Measurements from ENCODE around the gene NSUN4.
"Not testable (repeated sequence)": the region's sequence is repeated elsewhere in the genome, so short reads cannot be mapped to it uniquely, and the experiment has no call there.

Gene NSUN4

DNA sequence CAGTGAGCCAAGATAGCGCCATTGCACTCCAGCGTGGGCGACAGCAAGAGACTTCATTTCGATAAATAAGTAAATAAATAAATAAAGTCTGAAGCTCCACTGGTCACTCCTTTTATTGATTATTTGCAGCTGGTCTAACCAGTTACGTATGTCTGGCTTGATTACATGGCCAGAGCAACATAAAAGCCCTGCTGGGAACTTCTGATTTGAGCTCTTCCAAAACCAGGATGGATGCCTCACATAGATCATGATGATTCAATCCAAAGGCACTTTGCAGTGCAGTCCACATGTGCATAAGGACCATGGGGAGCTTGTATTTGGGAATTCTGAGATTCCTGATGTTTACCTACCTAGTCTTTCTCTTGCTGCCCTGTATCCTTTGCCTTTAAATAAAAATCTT, 24.0 kb downstream of the NSUN4 start:
- DNase-seq (ENCODE audit: extremely low read depth in 1 of 2, low read depth in 1 of 2) = no peak

DNA sequence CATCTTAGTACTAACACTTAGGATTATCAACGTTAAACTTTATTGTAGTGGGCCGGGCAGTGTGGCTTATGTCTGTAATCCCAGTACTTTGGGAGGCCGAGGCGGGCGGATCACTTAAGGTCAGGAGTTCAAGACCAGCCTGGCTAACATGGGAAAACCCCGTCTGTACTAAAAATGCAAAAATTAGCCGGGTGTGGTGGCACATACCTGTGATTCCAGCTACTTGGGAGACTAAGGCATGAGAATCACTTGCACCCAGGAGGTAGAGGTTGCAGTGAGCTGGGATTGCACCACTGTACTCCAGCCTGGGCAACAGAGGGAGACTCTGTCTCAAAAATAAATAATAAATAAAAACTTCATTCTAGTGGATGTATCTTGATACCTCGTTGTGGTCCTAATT, 25.2 kb downstream of the NSUN4 start:
- DNase-seq (ENCODE audit: extremely low read depth in 1 of 2, low read depth in 1 of 2) = not testable (repeated sequence)

DNA sequence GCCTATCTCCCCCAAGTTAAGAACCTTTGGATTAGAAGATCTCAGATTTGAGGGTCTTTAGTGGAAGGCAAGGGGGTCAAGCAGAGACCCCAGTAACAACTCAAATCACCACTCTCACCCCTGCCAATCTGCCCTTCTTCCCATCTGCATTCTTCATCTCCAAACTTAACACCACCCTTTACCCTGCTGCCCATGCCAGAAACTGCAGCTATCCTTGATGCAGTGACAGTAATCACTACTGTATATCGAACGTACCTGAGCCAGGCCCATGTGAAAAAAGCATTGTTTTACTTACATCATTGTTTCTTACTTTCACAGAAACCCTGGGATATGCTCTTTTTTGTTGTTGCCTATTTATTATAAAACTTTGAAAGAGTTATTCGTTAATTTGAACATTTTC, 26.5 kb downstream of the NSUN4 start:
- DNase-seq (ENCODE audit: extremely low read depth in 1 of 2, low read depth in 1 of 2) = no peak

DNA sequence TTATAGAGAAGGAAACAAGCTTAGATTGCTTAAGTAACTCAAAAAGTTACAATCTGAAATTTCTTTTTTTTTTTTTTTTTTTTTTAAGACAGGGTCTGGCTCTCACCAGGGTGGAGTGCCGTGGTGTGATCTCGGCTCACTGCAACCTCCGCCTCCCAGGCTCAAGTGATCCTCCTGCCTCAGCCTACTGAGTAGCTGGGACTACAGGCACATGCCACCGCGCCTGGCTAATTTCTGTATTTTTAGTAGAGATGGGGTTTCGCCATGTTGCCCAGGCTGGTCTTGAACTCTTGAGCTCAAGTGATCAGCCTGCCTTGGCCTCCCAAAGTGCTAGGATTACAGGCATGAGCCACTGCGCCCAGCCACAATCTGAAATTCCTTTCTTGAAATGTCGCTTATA, 27.1 kb downstream of the NSUN4 start:
- DNase-seq (ENCODE audit: extremely low read depth in 1 of 2, low read depth in 1 of 2) = not testable (repeated sequence)

DNA sequence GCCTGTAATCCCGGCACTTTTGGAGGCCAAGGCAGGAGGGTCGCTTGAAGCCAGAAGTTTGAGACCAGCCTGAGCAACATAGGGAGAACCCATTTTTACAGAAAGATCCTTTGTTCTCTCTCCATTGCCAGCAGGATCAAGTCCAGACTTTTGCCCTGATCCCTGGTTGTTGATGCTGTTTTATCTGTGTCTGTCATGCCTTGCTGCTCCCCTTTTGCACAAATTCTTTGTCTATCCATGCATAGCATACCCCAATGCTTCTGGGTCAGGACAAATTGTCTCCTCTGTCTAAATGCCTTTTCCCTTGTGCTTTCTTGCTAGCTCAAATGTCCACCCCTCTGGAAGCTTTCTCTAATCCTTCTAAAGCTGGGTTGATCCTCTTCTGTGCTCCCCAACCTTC, 28.2 kb downstream of the NSUN4 start:
- DNase-seq (ENCODE audit: extremely low read depth in 1 of 2, low read depth in 1 of 2) = no peak

DNA sequence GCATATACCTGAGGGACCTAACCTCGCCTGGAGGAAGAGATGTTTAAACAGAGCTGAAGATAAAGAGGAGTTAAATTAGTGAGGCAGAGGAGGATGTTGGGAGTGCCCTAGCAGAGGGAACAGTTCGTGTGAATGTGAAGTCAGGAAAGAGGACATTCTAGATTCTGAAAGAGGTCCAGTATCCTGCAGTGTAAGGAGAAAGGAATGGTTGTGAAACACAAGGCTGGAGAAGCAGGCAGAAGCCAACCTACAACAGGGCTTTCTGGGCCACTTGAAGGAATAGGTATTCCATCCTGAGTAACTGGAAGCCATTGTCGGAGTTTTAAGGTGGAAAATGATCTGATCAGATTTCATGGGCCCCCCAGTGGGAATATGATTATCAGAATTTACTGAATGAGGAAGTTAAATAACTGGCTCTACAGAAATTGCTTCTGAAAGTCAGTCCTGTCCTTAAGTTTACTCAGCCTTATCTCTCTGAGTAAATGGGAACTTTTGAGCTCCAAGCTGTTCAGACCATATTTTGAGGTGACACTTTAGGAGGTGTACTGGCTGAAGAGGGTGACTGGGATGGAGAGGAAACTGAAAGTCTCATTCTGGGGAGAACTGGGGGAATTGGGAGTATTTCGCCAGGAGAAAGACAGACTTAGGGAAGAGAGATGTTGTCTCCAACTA, 29.1 kb downstream of the NSUN4 start:
- DNase-seq (ENCODE audit: extremely low read depth in 1 of 2, low read depth in 1 of 2) = no peak

DNA sequence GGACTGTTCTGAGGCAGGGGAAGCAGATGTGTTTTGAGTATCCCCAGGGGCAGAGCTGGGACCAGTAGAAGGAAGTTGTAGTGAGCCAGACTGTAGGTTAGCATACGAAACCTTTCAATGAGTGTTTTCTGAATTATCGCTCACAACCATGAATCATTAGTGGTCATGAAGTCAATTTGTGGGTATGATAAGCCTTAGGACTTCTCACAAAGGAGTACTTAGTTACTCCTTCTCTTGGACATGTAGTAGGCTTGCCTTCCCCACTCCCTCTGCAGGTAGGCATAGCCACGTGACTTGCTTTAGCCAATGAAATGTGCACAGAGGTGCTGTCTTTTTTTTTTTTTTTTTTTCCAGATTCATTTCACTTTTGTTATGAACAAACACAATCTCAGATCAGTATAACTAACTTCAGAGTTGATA, 29.6 kb downstream of the NSUN4 start:
- no peak for DNase-seq (ENCODE audit: extremely low read depth in 1 of 2, low read depth in 1 of 2)

DNA sequence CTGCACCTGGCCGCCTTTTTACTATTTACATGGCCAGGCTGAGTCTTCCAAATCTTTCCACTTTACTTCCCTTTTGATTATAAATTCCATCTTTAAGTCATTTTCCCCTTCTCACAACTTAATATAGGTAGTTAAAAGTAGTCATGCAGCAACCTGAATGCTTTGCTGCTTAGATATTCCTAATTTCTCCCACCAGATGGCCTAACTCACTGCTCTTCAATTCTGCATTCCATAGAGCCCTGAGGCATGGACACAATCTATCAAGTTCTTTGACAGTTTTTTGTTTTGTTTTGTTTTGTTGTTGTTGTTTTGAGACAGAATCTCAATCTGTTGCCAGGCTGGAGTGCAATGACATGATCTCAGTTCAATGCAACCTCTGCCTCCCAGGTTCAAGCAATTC, 31.8 kb downstream of the NSUN4 start:
- no peak for DNase-seq (ENCODE audit: extremely low read depth in 1 of 2, low read depth in 1 of 2)

DNA sequence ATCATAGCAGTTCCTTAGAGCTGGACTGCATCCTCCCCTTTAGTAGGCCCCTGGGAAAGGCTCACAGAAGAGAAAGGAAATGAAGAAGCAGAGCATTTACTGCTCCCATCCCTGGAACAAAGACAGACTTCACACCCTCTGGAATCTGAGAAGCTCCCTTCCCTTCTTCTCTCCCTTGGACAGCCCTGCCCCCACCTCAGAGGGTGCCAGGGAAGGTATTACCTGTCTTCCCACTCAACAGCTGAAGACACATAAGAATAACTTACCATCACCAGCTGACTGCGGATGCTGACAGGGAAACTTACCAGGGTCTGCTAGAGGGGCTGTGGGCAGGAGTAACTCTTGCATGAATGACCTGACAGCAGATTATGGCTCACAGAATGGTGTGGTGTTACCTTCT, 39.4 kb downstream of the NSUN4 start:
- no peak for DNase-seq (ENCODE audit: extremely low read depth in 1 of 2, low read depth in 1 of 2)

DNA sequence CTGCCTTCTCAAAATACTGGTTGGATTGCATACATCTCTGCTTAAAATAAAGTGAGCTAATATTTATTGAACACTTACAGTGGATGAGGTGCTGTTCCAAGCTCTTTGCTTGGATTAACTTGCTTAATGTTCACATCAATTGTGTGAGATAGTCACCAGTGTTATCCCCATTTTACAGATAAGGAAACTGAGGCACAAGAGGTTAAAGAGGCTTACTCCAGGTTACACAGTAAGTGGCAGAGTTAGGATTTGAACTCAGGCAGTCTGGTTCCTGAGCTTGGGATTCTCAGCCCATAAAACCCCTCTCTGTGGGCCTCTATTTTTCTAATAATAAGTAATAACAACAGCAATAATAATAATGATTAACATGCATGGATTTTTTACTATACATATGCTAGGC, 39.9 kb downstream of the NSUN4 start:
- DNase-seq (ENCODE audit: extremely low read depth in 1 of 2, low read depth in 1 of 2) = no peak

DNA sequence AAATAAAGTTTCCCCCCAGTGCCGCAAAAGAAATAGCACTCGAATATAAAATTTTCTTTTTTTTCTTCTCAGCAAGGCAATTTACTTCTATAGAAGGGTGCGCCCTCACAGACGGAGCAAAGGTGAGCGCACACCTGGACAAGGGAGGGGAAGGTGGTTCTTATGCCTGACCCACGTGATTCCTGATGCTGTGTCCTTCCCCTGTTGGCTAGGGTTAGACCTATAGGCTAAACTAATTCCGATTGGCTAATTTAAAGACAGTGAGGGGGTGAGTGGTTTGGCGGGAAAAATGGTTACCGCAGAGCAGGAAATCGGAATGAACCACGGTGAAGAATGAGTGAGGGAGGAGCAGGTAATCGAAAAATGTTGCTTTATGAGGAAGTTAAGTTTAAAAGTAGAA, 52.9 kb downstream of the NSUN4 start:
- no peak for DNase-seq (ENCODE audit: extremely low read depth in 1 of 2, low read depth in 1 of 2)

DNA sequence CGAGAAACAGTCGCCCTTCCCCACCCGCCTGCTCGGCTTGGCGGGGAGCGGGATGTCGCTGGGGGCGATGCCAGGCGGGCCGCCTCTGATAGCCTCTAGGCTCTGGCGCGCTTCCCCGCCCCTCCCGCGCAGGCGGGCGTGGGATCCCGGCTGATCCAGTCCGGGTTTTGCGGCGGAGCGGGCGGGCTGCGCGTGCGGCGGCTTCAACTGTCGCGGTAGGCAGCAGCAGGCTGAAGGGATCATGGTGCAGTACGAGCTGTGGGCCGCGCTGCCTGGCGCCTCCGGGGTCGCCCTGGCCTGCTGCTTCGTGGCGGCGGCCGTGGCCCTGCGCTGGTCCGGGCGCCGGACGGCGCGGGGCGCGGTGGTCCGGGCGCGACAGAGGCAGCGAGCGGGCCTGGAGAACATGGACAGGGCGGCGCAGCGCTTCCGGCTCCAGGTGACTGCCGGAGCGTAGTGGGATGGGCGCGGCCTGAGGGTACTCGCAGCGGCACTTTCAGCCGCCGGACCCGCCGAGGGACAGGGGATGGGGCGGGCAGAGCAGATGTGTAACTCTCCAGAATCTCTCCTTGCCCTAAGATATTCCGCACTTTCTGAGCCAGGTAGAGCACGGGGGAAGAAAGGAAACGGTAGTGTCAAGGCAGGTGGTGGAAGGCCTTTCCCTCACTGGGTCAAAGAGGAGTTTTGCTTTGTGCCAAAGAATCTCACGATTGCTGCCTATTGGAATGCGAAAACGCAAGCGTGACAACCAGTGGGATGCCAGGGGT, 53.7 kb downstream of the NSUN4 start, which contains the start of gene FAAH:
Gene FAAH (plus strand): TSS at position 210 of the 764 bp plus-strand sequence. CDS start 32 bp downstream, at position 242.
- no peak for DNase-seq (ENCODE audit: extremely low read depth in 1 of 2, low read depth in 1 of 2)

DNA sequence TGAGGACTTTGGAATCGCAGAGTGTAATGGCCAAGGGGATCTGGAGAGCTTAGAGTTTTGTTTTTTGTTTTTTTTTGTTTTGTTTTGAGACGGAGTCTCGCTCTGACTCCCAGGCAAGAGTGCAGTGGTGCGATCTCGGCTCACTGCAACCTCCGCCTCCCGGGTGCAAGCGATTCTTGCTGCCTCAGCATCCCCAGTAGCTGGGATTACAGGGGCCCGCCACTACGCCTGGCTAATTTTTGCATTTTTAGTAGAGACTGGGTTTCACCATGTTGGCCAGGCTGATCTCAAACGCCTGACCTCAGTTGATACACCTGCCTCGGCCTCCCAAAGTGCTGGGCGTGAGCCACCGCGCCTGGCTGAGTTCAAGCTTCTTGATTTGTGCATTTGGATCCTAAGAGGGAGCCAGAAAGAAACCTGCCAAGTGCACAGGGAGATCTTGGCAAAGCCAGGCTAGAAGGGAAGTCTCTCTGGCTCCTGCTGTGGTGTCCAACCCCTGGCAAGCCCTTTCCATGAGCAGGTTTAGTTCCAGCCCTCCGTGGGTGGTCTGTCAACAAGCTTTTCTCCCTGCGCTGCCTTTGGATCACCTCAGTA, 54.4 kb downstream of the NSUN4 start:
- DNase-seq (ENCODE audit: extremely low read depth in 1 of 2, low read depth in 1 of 2) = no peak

DNA sequence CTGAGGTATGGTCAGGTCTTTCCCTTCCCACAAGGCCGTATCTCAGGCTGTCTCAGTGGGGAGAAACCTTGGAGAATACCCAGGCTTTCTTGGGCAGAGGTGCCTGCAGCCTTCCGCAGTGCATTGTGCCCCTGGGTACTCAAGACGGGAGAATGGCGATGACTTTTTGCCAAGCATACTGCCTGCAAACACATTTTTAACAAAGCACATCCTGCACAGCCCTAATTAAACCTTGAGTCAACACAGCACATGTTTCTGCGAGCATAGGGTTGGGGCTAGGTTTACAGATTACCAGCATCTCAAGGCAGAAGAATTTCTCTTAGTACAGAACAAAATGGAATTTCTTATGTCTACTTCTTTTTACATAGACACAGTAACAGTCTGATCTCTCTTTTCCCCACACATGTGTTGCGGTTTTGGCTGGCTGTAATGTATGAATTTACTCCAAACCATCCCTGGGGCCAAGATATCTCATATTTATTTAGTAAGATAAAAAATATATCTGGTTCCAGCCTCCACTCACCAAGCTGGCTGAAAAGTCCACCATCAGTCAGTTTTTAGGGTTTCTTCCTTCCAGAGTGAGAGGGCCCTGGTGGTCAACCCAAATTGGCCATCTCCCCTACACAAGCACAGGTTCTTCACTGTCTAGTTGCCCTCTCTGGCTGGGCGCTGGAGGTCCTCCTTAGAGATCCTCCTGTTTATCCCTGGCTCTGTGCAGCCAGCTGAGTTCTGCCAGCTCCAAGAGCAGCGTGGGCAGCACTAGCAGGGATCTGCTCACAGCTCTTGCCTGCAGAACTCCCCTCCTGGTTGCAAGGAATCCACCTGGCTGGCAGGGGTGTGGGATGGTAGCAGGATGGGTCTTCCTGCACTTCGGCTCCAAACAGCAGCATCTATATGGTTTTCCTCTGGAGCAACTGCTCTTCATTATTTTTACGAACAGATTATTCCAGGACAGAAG, 56.1 kb downstream of the NSUN4 start:
- no peak for DNase-seq (ENCODE audit: extremely low read depth in 1 of 2, low read depth in 1 of 2)

DNA sequence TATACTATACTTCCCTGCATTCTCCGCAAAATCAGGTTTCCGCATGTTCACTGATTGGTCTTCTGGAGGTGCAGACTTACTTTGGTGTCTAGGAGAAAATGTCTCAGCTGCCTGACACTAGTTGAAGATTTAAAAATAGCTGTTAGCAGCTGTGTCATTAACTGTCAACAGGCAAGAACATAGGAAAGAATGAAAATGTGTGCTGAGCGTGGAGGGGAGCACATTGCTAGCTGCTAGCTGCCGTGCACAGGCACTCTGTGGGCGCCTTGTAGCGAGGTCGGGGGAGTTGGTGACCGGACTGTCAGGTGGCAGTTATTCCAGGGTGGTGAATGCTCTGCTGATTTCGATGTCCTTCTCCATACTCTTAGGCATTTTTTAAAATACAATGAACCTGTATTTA, 58.7 kb downstream of the NSUN4 start:
- DNase-seq (ENCODE audit: extremely low read depth in 1 of 2, low read depth in 1 of 2) = no peak

DNA sequence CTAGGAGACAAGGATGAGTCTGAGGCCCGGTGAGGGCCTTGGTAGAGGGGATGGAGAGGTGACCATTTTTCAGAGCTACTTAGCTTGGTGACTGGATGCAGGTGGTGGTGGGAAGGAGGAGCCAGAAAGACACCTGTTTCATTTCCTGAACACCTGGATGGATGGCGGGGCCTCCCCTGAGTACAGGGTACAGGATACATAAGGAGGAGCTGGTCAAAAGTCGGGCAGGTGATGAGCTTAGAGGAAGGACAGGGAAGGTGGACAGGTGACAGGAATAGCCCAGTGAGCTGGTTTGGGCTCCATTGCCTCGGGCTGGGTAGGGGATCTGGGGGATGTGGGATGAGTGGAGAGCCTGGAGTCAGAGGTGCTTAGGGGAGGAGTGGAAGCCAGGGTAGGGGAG, 59.8 kb downstream of the NSUN4 start:
- no peak for DNase-seq (ENCODE audit: extremely low read depth in 1 of 2, low read depth in 1 of 2)

DNA sequence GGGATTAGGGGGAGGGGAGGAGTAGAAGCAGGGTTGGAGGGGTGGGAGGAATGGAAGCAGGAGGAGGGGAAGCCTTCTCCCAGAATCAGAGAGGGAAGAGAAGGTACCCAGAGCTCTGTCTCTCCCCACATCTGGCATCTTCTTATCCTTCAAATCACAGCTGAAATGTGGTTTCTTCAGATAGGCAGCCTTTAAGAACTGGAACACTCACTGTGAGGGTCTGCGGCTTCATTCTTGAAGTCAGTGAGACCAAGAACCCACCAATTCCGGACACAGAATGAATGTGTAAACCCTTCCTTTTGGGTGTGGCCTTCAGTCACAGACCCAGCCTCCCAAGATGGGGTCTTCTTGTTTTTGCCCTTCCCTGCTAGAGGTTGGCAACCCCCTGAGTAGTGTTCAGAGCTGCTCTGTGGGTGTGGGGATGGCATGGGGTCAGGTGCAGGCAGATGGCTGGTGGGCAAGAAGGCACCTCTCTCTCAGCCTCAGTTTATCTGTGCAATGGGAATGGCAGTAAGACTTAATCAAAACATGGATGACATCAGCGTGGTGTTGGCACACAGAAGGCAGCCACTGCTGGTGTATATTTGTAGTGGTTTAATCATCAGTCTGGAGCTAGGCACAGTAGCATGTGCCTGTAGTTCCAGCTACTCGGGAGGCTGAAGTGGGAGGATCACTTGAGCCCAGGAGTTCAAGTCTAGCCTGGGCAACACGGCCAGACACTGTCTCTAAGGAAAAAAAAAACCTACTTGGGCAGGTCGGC, 60.7 kb downstream of the NSUN4 start:
- DNase-seq (ENCODE audit: extremely low read depth in 1 of 2, low read depth in 1 of 2) = no peak

DNA sequence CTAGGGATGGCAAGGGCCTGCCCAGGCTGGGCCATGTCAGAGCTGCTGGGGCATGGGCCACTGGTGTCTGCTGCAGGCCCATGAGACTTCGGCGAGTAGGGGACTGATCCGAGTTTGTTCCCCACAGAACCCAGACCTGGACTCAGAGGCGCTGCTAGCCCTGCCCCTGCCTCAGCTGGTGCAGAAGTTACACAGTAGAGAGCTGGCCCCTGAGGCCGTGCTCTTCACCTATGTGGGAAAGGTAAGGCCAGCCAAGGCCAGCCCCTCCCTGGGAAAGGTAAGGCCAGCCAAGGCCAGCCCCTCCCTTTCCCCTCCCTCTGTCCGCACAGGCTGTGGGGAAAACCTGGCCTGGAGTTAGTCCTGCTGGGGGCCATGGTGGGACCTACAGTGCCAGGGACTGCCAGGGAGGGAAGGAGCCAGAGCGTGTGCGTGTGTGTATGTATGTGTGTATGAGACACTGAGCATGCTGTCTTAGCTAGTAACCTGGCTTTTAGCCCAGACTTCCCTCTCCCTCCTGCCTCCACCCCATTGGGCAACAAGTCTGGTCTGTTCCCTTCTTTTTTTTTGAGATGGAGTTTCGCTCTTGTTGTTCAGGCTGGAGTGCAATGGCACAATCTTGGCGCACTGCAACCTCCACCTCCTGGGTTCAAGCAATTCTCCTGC, 61.5 kb downstream of the NSUN4 start:
- DNase-seq (ENCODE audit: extremely low read depth in 1 of 2, low read depth in 1 of 2) = no peak

DNA sequence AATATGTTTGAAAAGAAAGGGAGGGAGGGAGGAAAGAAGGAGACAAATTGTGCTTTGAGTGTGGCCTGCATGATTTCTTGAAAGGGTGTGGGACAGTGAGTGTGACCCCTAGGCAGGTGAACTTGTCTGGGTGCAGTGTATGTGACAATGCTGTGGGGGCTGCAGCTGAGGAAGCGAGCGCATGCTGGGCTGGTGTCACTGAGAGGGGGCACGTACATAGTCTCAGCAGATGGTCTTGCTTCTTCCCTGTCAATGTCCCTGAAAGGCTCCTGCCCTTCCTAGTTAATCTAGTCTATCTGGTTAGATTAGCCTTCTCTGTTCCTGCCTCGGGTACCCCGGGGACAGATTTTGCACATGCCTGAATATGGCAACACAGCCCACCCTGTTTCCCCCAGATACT, 63.3 kb downstream of the NSUN4 start:
- DNase-seq (ENCODE audit: extremely low read depth in 1 of 2, low read depth in 1 of 2) = no peak

Measured in stimulated activated CD8-positive, alpha-beta memory T cell treated with anti-CD3 and anti-CD28 coated beads, Interleukin-7, amount 100 ng/mL, for 48 hours (primary cell).